CD4-positive, alpha-beta T cell treated with Interleukin-4 for 1 hour (primary cell): ENCODE measurements around the gene ADK.
"Not testable (repeated sequence)": the region's sequence is repeated elsewhere in the genome, so short reads cannot be mapped to it uniquely, and the experiment has no call there.

Experiments
- DNase-seq, 2 donors: peaks; one replicate each; pipeline ENCODE4 v3.0.0-alpha.2; 2020 to 2022

The ADK gene

DNA sequence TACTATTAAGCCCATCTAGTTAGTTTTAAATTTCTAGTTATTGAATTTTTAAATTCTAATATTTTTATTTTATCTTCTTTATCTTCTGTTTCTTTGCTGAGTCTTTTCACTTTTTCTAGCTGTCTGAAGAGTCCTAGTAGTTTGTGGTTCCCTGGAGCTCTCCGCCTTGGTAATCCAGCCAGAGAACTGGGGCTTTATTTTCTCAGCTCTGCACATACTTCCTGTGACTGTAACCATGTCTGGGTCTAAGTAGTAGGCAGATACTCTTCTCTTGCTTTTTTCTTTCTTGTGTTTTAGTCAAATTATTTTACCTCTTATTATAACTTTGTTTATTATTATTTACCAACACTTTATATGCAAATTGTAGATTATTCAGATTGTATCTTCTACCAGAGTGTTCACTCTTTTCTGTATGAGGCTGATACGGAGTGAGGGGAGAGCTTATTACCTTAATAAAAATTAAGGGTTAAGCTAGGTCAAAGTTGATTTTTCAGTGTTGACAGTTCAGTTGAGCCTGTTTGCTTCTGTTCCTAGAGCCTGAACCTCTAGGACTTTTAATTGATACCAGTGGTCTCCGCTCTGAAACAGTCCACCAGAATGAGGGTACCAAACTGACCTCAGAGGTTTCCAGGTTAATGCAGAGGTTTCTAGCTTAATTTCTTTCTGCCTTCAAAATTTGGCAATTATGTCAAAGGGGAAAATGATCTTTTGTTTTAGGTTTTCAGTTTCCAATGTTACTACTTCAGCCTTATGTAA lies 155.4 kb downstream of the ADK start:
- no peak for DNase-seq

DNA sequence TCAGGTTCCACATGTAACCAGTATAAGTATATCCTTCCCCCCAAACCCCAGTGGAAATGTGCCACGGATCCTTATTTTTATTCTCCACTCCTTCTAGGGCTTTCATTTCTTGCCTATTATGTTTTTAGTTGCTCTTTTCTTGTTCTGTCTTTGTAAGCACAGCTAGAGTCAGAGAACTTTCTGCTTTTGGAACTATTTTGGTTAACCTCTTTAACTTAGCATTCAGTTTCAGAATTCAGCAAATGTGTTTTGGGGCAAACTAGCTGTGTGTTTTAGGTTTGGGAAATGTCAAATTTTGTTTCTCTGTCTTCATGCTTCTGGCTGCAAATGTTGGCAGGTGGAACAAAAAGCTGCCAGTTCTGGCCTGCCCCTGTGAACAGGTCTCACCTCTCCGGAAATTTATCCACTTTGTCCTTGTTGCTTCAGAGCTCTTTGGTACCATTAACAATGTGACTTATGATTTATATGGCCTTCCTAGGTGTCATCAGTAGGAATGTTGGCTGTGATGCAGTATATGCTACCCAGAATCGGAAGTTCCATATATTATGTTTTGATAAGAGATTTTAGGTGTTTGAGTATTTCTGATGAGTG lies 156.1 kb downstream of the ADK start:
- no peak for DNase-seq

DNA sequence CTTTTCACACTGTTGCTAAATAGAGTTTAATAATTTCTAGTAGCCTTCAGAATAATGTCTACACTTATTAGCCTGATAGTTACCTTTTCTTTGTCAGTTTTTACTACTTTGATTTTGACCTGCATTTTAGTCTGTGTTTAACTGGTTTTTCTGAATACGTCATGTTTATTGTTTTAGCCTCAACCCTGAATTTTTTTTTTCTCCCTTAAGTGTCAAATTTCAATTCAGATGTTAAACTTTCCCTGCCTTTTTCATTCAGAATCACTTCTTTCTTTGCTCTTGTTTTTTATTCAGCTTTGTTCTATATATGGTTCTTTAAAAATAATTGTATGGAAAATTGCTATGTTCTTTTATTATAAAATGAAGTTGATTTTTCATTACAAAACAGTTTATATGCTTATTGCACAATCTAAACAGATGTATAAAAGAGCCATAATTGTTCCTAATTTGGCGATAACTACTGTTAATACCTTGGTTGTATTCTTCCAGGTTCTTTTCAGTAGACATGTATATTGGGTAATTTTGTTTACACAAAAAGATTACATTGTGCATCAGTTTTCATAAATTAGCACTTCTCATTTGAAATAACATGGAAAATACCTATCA lies 159.7 kb downstream of the ADK start:
- DNase-seq = no peak

DNA sequence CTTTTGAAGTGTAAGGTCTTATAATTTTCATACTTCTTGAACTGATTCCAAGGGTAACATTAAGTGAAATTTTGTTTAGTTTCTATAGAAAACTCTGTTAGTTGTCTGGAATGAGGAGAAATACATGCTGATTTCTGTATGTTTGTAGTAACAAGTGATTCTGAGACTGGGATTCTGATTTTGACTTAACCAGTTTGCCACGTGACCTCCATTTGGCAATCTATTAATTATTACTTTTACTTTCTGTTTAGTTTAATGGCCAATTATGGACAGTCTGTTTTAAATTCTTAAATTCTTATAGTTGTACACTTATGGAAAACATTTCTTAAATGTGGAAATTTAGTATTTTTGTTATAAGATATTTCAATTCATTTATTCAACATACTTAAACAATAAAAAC lies 163.1 kb downstream of the ADK start:
- peak in 1 of 2 donors; percentile 22 for DNase-seq

DNA sequence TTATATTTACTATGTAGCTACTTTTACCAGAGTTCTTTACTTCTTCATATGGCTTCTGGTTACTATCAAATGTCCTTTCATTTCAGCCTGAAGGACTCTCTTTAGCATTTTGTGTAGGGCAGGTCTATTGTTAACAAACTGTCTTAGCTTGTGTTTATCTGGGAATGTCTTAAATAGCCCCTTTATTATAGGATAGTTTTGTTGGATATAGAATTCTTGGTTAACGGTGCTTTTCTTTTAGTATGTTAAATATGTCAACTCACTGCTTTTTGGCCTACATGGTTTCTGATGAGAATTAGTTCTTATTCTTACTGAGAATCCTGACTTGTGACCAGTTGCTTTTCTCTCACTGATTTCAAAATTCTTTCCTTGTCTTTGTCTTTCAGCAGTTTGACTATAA lies 169.0 kb downstream of the ADK start:
- DNase-seq = no peak

DNA sequence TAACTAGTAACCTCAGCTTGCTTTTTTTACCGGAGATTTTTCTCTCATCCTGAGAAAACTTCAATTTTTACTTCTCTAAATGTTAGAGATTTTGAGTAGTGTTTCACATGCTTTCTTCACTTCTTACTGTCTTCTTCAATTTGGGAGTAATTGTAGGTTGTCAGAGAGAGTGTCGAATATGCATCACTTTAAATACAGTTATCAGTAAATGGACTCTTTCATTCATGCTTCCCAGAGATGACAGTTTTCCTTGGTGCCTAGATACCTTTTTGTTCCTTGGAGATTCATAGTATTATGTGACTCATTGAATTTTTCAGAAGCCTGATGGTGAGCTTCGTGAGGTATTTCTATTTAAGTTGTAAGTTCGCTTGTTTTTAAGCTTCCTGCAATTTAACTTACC lies 169.7 kb downstream of the ADK start:
- no peak for DNase-seq

DNA sequence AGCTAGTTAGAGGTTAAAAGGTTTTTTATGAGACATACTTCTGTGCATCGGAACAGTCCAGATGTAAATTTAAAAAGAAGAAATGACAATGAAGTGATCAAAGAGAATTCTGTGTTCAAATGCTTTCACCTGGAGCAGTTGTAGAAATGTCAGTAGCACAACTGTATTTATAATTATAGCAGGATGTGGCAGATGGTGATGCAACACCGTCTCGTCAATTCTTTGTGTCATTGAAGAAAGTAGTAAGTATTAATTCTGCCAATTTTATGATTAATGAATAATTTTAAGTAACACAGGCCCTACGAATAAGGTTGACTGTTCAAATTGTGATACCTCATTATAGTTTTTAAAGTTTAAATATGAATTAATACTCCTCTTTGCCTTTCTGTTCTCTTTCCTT lies 171.1 kb downstream of the ADK start:
- DNase-seq = no peak

DNA sequence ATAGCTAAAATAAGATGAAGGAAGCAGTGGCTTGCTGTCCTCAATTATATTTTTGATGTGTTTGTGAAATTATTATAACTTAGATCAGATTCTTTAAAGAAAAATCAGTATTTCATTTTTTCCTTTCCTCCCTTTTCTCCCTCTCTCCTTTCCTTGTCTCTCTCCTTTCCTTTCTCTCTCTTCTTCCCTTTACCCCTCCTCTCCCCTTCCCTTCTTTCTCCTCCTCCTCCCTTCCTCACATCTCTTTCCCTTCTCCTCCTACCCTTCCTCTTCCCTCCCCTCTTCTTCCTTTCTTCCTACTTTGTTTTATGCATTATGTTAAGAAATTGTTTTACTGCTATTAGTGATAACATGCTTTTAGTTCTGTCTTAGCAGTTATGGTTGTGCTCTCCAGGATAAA lies 171.5 kb downstream of the ADK start:
- DNase-seq = no peak

DNA sequence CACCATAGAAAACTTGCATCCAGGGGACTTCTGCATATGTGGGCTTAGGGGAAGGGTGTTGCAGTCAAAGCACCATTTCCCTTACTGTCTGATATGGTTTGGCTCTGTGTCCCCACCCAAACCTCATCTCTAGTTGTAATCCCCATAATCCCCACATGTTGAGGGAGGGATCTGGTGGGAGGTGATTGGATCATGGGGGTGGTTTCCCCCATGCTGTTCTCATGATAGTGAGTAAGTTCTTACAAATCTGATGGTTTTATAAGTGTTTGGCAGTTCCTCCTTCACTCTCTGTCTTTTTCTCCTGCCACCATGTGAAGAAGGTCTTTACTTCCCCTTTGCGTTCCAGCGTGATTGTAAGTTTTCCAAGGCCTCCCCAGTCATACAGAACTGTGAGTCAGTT lies 177.4 kb downstream of the ADK start:
- DNase-seq = peak in 1 of 2 donors; percentile 55

DNA sequence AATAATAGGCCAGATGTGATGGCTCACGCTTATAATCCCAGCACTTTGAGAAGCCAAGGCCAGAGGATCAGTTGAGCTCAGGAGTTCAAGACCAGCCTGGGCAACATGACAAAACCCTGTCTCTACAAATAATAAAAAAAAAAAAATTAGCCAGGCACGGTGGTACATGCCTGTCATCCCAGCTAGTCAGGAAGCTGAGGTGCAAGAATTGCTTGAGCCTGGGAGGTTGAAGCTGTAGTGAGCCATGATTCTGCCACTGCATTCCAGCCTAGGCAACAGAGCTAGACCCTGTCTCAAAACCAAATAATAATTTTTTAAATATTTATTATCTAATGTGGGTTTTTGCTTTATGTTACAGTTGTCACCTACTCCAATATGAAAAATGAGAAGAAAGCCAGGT lies 178.9 kb downstream of the ADK start:
- DNase-seq = no peak

DNA sequence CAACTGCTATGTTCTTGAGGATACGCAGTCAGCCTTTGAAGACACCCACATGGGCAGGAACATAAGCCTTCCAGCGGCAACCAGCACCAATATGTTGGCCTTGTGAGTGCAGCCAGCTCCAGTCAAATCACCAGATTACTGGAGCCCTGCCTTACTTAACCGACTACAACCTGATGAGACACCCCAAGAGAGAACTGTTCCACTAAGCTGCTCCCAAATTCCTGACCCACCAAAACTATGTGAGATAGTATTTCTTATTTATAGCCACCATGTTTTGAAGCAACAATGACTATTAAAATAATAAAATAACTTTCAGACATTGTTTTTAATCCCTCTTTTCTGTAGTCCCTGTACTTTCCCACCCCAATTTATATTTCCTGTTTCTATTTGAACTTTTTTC lies 179.6 kb downstream of the ADK start:
- no peak for DNase-seq

DNA sequence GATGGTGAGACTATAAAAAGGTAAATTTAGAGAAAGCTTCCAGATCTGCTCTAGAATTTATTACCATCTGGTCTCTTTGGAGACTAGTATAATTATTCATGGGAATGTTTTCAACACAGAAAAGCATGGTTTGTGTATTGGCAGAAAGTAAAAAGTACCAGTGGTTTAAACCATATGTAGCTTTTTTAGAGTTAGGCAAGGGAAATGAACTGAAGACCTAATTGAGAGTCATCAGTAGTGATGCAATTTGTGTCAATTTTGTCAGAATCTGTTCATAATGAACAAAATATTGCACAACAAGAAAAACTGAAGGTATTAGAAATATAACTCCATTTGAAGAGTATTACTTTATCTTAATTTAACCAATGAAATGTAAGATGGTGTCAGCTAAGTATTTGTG lies 181.4 kb downstream of the ADK start:
- DNase-seq = no peak

DNA sequence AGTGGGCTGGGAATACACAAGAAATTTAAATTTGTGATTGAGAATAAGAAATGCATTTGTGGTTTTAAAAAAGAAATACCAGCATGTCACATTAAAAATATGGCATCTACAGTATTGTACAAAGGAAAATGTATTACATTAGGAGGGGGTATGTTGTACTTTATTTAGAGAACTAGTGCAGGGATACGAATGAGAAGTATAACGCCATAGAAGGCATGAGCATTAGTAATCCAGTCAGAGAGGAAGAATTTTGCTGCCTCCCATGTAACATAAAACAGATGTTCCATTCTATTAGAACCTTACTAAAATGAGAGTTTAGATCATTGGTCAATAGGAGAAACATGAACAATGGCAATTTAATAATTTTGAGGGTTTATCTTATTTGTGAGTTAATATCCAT lies 182.2 kb downstream of the ADK start:
- DNase-seq = no peak

DNA sequence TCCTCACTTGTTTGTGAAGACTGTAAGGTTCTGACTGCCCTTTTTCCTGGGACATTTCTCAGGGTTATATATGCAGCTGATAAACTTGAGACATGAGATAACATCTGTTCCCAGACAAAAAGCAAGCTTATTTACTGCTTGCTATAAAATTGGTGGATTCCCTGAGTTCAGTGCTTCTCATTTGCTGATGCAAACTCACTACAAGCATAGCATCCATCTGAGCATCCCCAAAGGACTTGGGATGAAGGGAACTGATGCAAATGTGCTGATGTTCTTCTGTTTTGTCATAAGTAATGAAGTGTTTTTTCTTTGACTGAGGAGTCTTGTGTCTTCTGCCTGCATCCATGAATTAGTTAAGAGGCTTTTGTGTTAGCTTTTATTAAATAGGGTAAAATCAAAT lies 183.2 kb downstream of the ADK start:
- no peak for DNase-seq

DNA sequence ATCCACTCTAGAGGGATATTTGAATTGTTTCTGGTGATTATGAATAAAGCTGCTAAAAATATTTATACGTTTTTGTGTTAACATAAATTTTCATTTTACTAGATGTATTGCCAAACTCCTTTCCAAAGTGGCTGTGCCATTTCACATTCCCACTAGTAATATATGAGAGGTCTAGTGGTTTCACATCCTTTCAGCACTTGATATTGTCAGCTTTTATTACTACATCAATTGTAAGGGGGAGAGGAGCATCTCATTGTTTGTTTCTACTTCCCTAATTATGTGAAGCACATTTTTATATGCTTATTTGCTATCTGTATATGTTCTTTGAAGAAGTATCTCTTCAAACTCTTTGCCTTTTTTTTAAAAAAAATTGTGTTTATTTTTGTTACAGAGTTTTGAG lies 184.5 kb downstream of the ADK start:
- DNase-seq = no peak

DNA sequence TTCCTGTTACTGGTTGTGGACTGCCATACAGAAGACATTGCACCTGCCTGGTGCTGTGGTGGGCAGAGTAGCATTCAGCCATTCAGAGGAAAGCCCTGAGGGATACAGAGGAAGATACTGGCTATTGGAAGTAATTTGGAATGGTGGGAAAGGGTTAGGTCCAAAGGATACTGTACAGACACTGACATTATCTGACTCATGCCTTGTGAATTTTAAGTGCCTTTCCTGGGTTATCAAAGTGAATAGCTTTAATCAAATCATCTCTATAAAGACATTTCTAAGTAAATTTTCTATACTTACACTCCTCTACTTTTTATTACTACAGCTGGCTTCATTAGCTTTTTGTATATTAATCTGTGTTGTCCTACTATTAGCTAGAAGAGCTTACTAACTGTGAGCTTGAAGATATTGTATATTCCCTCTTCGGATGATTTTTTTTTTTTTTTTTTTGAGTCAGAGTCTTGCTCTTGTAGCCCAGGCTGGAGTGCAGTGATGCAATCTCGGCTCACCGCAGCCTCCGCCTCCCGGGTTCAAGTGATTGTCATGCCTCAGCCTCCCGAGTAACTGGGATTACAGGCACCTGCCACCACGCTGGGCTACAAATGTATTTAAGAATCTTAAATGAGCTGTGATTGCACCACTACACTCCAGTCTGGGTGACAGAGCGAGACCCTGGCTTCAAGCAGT lies 186.5 kb downstream of the ADK start:
- DNase-seq = no peak

DNA sequence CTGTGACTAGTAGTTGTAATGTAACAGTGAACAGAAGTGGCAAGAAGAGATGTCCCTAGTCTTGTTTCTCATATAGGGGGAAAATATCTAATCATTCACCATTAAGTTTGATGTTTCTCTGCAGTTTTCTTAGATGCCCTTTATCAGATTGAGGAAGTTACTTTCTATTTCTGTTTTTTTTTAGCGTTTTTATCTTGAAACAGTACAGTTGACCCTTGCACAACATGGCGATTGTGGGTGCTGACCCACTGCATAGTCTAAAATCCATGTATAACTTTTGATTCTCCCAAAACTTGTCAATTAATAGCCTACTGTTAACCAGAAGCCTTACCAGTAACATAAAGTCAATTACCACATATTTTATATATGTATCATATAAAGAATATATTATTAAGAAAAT lies 192.0 kb downstream of the ADK start:
- no peak for DNase-seq

DNA sequence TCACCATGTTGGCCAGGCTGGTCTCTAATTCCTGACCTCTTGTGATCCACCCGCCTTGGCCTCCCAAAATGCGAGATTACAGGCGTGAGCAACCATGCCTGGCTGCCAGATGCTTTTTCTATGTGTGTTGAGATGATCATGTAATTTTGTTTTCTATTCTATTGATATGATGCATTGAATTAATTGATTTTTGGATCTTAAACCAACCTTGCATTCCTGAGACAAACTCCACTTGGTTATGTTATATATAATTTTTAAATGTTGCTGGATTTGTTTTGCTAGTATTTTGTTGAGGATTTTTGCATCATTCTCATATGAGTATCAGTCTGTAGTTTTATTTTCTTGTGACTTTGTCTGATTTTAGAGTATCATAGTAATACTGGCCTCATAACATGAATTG lies 192.8 kb downstream of the ADK start:
- DNase-seq = no peak

DNA sequence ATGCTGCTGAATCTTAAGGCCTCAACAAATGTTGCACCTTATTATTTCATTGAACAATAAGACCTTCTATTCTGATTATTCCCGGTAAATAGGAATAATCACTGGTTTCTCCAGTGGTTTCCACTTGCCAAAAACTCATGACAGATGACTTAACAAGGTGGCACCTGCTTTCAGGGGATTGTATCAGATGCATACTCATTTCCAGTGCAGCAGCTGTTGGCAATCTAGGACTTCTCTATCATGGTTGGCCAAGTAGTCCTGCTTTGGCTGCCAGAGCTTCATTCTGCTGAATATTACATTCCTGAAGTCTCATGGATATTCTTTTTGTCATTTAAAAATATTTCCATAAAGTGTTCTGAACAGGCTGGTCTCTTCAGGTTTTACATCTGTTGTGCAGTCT lies 193.3 kb downstream of the ADK start:
- DNase-seq = no peak

DNA sequence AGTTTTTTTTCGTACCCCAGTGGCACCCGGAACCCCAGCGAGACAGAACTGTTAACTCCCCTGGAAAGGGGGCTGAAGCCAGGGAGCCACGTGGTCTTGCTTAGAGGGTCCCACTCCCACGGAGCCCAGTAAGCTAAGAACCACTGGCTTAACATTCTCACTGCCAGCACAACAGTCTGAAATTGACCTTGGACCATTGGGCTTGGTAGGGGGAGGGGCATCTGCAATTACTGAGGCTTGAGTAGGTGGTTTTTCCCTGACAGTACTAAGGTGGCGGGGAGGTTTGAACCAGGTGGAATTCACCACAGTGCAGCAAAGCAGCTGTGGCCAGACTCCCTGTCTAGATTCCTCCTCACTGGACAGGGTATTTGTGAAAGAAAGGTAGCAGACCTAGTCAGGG lies 196.5 kb downstream of the ADK start:
- DNase-seq = no peak

DNA sequence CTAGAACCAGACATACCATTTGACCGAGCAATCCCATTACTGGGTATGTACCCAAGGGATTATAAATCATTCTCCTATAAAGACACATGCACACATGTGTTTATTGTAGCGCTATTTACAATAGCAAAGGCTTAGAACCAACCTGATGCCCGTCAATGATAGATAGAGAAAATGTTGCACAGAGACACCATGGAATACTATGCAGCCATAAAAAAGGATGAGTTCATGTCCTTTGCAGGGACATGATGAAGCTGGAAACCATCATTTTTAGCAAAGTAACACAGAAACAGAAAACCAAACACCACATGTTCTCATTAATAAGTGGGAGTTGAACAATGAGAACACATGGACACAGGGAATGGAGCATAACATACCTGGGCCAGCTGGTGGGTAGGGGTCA lies 202.0 kb downstream of the ADK start:
- DNase-seq = not testable (repeated sequence)

DNA sequence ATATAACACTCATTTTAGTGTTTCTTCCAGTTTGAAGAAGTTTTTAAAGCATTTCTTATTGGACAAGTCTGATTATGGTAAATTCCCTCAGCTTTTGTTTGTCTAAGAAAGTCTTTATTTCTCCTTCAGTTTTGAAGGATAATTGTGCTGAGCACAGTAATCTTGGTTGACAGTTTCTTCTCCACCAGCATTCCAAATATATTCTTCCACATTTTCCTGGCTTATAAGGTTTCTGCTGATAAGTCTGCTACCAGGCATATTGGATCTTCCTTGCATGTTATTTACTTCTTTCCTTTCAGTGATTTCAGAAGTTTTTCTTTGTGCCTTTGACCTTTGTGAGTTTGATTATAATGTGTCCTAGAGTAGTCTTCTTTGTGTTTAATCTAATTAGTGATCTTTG lies 210.7 kb downstream of the ADK start:
- DNase-seq = no peak

DNA sequence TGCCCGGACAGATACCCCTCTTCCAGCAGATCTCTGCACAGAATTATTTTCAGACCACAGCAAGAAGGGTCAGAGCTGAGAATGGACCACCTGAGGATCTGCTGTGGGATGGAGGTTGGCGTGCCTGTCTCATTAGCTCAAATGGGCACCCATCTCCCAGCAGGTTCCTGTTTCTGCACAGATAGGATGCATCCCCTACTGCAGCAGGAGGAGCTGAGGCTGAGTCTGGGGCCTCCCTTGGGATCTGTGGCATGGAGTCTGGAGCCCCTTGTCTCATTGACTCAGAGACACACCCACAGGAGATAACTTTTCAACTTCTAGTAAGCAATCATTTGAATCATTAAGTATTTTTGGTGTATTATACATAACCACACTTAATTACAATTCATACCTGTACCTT lies 212.7 kb downstream of the ADK start:
- no peak for DNase-seq

DNA sequence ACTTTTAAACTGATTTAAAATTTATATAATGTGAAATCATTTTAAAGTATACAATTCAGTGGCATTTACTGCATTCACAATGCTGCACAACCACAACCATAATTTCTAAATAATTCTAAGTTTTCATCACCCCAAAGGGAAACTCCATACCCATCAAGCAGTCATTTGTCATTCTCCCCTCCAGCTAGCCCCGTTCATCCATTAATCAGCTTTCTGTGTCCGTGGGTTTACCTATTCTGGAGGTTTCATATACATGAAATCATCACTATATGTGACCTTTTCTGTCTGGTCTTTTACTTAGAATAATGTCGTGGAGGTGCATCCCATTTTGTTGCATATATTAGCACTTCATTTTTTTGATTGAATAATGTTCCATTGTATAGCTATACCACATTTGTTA lies 214.1 kb downstream of the ADK start:
- no peak for DNase-seq
